GM19372 (cell line): ENCODE data around the gene NR0B2.
A peak's percentile ranks its signal among the peaks of the same experiment; 100 is the strongest.
"Not testable (repeated sequence)": the region's sequence is repeated elsewhere in the genome, so short reads cannot be mapped to it uniquely, and the experiment has no call there.

Experiments used
- ATAC-seq: cut with Tn5 transposase; IDR thresholded peaks from one replicate; pipeline ENCODE4 v1.9.1; 2021; ENCODE audit warnings: mild to moderate bottlenecking, low read depth, moderate library complexity; ENCODE audit not compliant: unreplicated experiment

NR0B2 gene

DNA sequence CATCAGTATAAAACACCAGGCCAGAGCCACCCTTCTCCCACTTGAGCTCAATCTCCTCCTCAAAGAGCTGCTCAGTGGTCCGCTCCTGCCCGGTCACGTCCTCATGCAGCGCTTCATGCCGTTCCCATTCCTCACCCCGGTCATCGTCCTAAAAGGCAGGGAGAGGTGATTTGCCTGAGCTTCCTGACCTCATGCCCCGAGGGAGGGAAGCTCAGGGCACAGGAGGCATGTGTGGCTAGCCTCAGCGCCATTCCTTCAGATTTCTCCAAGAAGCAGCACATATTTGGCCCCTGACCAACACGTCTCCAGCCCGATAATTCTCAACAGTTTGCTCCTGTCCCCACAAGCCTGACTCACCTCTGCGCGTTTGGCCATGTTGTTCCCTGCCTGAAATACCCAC is 19.5 kb downstream of the NR0B2 start:
- no peak for ATAC-seq

DNA sequence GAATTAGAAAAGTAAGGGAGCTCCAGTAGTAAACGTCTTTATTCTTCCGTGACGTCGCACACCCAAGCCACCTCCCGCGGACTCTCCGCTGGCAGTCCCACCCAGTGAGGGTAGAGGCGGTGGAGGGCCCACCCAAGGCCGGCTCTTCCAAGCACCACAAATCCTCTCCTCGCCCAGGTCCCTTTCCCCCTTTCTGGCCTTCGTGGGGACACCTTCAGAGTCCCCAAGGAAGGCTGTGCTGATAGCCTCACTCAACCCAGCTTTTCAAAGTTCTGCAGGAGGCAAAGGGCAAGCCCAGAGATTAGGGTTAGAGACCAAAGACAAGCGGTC is 23.3 kb downstream of the NR0B2 start:
- peak; percentile 10 for ATAC-seq

DNA sequence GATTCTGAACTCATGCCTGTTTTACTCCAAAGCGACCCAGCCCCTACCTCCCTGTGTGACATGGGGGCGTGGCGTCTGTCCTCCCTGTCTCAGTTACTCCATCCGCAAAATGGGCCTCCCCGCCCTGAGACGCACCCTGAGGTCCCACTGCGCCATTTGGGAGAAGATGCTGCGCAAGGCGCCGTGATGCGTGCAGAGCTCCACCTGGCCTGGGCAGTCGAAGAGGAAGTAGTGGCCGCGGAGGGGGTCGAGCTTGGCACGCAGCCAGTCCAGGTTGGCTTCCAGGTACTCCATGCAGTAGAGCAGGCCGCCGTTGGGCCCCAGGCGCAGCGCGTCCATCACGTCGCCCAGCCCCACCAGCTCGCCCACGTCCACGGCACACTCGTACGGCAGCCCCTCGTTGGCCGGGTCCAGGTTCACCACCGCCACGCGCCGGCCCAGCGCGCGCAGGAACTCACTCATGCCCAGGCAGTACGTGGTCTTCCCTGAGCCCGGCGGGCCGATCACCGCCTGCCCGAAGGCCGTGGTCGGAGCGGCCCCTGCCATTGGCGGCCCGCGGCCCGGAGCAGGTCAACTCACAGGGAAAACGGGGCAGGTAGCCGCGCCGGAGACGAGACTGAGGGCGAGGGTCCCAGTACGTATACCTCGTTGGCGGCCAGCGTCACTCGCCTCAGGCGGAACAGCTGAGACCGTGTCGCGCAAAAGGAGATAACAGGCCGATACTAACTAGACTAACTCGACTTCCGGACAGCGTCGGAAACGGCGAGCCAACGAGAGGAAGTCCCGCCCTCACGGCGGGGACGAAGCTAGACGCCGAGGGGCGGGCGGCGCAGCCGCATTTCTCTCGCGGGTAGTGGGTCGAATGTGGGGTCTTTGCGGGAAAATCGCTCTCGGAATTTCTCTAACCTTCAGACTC is 24.0 kb downstream of the NR0B2 start, which contains the start of gene GPN2:
Gene GPN2, minus strand, starts transcription at position 733 of the 916 bp plus-strand sequence. Its CDS starts 187 bp downstream, at position 546.
- ATAC-seq: peak; percentile 88

DNA sequence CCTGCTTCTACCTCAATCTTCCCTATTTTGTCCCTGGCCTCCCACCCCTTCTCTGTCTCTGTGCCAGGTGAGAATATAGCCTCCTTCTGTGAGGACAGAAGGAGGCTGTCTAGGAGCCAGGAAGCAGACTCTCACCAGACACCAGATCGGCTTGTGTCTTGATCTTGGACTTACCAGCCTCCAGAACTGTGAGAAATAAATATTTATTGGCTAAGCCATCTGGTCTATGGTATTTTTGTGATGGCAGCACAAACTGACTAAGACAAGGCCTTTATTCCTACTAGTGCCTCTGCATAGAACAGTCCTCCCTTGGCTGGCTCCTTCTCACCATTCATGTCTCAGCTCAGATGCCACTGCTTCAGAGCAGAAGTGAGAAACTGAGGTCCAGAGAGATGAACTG is 25.5 kb downstream of the NR0B2 start:
- no peak for ATAC-seq

DNA sequence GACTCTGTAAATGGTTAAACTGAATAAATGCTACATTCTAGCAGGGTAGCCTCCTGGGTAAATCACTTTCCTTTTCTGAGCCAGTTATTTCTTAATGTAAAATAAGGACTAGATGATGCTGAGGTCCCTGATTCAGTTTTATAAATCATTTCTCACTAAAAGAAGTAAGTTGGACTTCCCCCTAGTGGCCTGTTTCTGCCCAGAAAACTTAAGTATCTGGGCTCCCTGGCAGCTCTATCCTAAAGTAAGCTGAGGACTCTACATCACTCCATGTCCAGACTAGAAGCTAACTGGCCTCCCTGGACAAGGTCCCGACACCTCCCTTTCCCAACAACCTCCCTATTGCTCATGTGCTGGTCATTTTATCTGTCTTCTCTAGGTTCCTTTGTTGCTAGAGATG is 26.6 kb downstream of the NR0B2 start:
- ATAC-seq: no peak

DNA sequence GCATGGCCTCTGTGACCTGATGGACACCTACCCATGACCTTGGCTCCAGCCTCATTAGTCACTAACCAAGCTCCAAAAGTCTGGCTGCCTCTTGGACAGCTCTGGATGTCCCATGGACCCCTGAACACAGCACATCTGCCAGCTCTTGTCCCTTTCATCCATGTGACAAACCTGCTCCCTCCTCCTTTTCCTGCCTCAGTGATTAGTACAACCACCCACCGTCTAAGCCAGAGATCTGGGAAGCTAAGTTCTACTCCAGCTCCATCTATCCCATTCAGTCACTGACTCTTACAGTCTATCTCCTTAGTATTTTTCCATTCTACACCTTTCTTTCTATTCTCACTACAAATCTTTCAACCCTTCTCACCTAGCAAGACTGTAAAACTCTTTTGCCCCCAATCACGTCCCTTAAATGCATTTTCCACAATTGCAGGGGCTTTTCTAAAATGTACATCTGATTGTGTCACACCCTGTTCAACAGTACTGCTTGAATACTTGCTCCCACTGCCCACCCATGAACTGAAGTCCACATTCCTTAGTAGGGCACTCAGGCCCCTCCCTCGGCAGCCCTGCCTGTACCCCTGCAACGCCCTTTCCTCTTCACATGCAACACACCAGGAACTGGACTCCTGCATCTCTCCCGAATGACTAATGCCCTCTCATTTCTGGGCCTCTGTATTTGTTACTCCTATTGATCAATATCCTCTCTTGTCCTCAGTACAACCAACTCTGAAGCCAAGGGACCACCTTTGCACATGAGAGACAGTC is 30.9 kb downstream of the NR0B2 start:
- no peak for ATAC-seq

DNA sequence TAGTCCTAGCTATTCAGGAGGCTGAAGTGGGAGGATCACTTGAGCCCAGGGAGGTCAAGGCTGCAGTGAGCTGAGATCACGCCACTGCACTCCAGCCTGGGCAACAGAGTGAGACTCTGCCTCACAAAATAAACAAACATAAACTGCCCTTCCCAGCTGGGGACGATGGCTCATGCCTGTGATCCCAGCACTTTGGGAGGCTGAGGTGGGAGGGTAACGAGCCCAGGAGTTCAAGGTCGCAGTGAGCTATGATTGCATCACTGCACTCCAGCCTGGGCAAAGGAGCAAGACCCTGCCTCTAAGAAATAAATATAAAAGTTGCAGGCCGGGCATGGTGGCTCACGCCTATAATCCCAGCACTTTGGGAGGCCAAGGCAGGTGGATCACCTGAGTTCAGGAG is 32.2 kb downstream of the NR0B2 start:
- not testable (repeated sequence) for ATAC-seq

DNA sequence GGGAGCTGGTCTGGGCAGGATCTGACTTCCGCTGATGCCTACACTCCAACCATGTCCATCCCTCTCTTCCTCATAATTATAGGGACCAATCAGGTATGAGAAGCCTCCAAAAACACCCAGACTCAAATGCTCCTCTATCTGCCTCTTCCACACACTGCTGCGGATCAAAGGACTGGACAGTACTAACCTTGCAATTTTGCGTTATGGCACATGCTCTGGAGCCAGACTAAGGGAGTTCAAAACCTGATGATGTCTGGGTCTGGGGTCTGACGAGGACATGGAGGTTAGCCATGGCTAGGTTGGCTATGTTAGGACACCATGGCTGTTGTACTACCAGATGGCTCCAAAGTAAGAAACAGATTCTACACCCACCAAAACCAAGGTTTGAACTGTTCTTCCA is 34.0 kb downstream of the NR0B2 start:
- ATAC-seq: no peak

DNA sequence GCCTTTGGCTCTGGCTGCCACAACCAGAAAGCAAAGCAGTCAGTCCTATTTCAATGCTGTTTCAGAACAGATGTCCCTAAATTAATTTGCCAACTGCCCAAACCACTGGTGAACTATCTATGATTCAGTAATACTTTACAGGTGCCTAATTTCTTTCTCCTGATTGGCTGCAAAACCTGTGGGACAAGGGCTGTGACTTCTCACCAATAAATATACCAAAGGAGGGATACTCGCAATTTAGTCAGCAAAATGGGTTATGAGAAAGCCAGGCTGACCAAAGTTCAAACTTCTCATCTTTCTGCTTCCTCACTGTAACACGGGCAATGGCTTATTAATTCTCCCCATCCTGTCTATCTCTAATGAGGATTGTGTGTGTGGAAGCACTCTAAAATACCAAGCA is 36.4 kb downstream of the NR0B2 start:
- ATAC-seq: no peak

DNA sequence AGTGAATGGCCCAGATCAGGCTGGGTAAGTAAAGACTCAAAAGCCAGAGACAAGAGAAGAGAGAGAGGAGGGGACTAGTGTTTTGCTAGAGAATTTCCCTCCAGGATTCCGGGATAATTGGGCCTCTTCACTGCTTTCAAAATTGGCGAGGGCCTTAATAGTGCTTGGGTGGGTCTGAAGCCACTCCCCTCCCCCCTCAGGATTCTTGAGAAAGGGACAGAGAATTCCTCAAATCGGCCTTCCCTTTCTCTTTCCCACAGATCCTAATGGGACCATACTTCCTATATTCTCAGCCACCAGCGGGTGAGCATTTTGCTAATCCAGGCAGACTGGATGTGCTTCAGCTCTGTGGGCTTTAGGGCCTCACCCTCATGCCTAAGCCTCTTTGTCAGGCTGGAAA is 38.9 kb downstream of the NR0B2 start:
- ATAC-seq: no peak

DNA sequence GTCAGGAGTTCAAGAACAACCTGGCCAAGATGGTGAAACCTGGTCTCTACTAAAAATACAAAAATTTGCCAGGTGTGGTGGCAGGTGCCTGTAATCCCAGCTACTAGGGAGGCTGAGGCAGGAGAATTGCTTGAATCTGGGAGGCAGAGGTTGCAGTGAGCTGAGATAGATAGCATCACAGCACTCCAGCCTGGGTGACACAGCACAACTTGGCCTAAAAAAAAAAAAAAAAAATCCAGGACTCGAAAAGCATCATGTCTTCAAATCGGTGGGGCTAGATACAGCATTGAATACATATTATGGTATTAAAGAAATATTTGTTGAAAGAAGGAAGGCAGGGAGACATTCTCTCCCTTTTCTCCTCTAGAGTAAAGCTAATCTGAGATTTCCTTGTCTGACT is 40.7 kb downstream of the NR0B2 start:
- ATAC-seq: not testable (repeated sequence)

DNA sequence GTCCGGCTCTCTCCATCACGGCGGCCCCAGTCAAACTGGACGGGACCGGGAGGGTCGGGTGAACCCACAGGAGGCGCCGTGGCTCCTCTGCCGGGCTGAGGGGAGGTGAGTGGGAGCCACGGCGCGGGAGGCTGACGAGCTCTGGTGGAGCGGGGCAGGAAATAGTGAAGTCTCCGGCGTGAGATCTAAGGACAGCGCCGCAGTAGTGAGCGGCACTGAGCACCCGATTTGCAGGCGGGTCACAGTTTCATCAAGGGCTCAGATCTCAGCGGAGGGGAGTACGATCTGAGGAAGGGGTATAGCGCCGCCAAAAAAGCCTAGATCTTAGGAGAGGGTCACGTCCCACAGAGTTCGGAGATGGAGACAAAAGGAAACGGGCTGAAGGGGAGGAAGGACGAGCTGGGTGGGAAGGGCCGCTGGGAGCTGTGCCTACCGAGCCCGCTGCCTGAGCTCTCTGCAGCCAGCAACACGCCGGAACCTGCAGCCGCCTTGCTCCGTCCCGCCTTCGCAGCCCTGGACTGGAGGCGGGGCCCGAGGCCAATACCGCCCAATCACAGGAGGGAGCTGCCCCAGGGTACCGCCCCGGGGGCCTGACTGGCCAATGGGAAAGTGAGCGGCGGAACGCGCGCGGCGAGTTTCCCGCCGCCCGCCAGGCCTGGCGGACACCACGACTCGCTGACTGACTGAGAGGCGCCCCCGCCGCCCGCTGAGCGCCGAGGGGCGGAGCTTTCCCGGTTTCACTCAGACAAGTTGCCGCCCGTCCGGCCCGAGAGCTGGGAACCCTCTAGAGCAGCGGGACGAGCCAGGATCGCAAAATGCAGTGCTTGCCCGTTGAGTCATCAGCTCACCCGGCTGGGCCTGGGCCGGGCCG is 48.9 kb downstream of the NR0B2 start:
- ATAC-seq: peak; percentile 88

DNA sequence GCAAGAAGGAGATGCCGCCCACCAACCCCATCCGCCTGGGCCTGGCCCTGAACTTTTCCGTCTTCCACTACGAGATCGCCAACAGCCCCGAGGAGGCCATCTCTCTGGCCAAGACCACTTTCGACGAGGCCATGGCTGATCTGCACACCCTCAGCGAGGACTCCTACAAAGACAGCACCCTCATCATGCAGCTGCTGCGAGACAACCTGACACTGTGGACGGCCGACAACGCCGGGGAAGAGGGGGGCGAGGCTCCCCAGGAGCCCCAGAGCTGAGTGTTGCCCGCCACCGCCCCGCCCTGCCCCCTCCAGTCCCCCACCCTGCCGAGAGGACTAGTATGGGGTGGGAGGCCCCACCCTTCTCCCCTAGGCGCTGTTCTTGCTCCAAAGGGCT is 50.1 kb downstream of the NR0B2 start:
- ATAC-seq: no peak

DNA sequence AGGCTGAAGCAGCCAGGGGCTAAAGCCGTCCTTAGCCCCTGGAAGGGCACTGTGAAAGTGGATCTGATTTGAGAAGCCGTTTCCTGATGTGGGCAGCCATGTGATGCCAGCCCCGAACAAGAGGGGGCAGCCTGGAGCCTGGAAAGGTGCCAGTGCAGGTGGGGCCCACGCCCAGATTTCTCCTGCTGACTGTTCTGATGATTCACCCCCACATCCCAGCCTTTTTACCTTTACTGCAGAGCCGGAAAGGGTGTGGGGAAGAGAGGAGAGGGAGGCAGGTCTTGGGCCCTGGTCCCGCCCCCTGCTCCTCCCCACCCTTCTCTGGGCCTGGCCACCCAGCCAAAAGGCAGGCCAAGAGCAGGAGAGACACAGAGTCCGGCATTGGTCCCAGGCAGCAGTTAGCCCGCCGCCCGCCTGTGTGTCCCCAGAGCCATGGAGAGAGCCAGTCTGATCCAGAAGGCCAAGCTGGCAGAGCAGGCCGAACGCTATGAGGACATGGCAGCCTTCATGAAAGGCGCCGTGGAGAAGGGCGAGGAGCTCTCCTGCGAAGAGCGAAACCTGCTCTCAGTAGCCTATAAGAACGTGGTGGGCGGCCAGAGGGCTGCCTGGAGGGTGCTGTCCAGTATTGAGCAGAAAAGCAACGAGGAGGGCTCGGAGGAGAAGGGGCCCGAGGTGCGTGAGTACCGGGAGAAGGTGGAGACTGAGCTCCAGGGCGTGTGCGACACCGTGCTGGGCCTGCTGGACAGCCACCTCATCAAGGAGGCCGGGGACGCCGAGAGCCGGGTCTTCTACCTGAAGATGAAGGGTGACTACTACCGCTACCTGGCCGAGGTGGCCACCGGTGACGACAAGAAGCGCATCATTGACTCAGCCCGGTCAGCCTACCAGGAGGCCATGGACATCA is 50.7 kb downstream of the NR0B2 start, which contains the start of gene SFN:
Gene SFN, plus strand, starts transcription at position 369 of the 904 bp plus-strand sequence. Its CDS starts 64 bp downstream, at position 433.
- no peak for ATAC-seq

DNA sequence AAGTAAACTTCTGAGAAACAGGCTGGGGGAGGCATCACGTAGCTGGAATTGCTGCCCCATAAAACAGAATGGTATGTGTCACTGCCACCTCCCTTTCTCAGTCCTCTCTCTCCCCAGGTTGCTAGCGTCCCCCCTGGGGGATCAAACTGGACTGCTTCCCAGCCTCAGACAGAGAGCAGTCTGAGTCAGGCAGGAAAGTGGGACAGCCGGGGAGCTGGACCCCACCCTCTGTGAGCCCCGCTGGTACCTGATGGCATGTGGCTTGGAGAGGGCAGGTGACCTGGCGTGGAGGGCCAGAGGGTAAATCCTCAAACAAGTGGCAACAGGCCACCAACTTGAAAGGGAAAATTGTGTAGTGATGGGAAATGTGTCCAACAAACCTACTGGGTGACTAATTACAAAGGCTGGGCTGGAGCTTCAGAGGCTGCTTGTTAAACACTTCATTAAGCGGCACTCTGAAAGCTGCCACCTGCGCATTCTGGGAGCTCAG is 51.8 kb downstream of the NR0B2 start:
- ATAC-seq: no peak
